ENCODE data around the gene CMTM1. TPM values are rescaled to one million over a fixed set of nuclear protein-coding genes. Genes with fewer than 3 reads are reported as not detected.
"Not testable (repeated sequence)": the region's sequence is repeated elsewhere in the genome, so short reads cannot be mapped to it uniquely, and the experiment has no call there.

Gene CMTM1
- total RNA-seq, 3 donors from 2014 or later = 1.4 to 3.1 (median 2.3) TPM

DNA sequence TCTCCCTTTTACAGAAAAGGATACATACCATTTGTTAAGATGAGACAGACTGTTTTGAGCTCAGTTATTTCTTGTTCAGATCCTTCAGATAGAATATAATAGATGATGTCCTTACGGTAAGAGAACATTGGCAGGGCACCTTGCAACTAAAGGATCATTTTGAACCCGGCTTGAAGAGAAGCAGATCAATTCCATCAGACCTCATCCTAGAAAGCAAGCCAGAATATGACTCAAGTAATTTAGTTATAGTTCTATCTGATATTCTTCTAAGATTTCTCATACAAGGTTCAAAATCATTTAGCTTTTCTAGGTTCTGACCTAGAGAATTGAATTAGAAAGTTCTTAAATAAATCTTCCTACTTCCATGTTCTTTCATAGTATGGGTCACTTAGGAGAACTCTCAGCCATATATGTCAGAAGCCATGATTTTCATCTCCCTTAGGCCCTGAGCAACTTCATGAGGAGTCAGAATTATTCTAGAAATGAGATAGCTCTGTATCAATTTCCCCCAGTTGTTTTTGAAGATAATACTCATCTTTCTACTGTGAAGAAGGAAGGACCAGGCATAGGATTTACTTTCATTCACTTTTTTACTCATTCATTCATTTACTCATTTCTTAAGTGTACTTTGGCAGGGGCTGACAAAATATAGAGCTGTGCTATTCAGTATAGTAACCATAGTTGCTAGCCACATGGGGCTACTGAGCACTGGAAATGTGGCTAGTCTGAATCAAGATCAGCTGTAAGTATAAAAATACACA lies 2.5 kb upstream of the CMTM1 start:
- DNase-seq (no peak), ATAC-seq (peak; percentile 91 to 92)
- no peaks in the 10 kb centered on the region for H3K27me3 Mint-ChIP-seq (ENCODE audit: low read depth)
- no peaks in the 10 kb centered on the region for H3K9me3 Mint-ChIP-seq
- peaks cover 29% of the 10 kb centered on the region for H3K36me3 Mint-ChIP-seq (ENCODE audit: insufficient read depth)
- H3K4me1 Mint-ChIP-seq (ENCODE audit: low read depth) = peaks cover 59% of the 10 kb centered on the region
- H3K4me3 Mint-ChIP-seq = no peak overlapping the region

DNA sequence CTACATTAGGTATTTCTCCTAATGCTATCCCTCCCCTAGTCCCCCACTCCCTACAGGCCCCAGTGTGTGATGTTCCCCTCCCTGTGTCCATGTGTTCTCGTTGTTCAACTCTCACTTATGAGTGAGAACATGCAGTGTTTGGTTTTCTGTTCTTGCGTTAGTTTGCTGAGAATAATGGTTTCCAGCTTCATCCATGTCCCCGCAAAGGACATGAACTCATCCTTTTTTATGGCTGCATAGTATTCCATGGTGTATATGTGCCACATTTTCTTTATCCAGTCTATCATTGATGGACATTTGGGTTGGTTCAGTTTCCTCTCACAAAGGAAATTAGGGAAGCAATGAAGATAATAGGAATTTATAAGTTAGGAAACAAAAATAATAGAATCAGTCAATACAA lies 1.0 kb downstream of the CMTM1 start:
- H3K4me3 Mint-ChIP-seq; ATAC-seq; DNase-seq; H3K9me3 Mint-ChIP-seq; H3K27me3 Mint-ChIP-seq (ENCODE audit: low read depth): not testable (repeated sequence)
- H3K36me3 Mint-ChIP-seq (ENCODE audit: insufficient read depth) = peaks cover 19% of the 10 kb centered on the region
- peaks cover 29% of the 10 kb centered on the region for H3K4me1 Mint-ChIP-seq (ENCODE audit: low read depth)

DNA sequence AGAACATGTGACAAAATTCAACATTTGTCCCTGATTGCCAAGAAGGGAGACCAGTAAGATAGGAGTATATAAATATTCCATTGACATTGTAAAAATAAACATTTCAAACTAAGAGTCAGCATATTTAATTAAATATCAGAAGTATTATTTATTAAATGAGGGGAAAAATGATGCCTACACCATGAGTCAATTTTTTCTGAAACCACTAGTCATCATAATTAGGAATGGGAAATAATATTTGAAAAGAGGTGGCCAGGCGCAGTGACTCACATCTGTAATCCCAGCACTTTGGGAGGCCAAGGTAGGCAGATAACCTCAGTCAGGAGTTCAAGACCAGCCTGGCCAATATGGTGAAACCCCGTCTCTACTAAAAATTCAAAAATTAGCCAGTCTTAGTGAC lies 2.1 kb downstream of the CMTM1 start:
- no peak for DNase-seq
- Mint-ChIP-seq H3K27me3 (ENCODE audit: low read depth) (no peaks in the 10 kb centered on the region), H3K4me3 (no peak overlapping the region), H3K9me3 (no peaks in the 10 kb centered on the region), H3K4me1 (ENCODE audit: low read depth) (peaks cover 20% of the 10 kb centered on the region), H3K36me3 (ENCODE audit: insufficient read depth) (peaks cover 19% of the 10 kb centered on the region)
- ATAC-seq = no peak

DNA sequence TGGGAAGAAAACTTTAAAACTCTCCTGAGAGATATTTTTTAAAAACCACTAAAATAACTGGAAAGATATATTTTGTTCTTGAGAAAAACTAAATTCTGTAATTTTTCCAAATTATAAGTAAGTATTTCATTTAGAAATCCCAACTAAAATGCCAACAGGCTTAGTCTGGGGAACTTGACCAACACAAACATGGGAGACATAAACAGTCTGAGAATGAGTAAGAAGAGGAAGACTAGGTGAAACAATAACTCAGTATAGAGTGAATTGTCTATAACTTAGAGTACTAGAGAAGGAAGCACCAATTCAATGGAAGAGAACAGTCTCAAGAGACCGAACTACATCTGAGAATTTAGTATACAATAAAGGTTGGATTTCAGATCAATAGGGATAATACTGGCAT lies 2.9 kb downstream of the CMTM1 start:
- Mint-ChIP-seq H3K9me3 (no peaks in the 10 kb centered on the region), H3K27me3 (ENCODE audit: low read depth) (no peaks in the 10 kb centered on the region), H3K4me3 (no peak overlapping the region), H3K36me3 (ENCODE audit: insufficient read depth) (peaks cover 19% of the 10 kb centered on the region), H3K4me1 (ENCODE audit: low read depth) (peaks cover 13% of the 10 kb centered on the region)
- ATAC-seq (no peak), DNase-seq (no peak)

DNA sequence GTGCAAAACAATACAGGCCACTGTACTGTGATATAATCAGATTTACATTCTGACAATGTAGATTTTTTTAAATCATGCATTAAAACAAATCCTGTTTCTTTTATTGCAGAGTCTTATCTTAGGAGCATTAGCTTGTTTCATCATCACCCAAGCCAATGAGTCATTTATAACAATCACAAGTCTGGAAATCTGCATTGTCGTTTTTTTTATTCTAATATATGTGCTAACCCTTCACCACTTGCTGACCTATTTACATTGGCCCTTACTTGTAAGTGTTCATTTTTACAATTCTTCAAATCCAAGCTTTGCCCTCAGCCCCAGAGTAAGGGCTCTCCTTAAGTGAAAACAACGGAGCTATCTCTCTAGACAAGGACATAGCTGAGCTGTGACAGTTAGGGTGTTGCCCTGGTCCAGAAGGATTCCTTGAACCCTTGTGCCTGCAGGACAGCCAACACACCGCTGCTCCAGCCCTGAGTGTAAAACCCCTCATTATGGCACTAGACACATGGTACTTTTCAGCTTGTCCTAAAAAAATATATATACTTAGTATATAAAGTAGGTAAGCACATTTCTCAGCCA lies 3.7 kb downstream of the CMTM1 start:
- Mint-ChIP-seq H3K27me3 (ENCODE audit: low read depth) (no peaks in the 10 kb centered on the region), H3K36me3 (ENCODE audit: insufficient read depth) (peaks cover 16% of the 10 kb centered on the region), H3K4me3 (no peak overlapping the region), H3K4me1 (ENCODE audit: low read depth) (peaks cover 10% of the 10 kb centered on the region), H3K9me3 (no peaks in the 10 kb centered on the region)
- ATAC-seq (no peak), DNase-seq (no peak)

DNA sequence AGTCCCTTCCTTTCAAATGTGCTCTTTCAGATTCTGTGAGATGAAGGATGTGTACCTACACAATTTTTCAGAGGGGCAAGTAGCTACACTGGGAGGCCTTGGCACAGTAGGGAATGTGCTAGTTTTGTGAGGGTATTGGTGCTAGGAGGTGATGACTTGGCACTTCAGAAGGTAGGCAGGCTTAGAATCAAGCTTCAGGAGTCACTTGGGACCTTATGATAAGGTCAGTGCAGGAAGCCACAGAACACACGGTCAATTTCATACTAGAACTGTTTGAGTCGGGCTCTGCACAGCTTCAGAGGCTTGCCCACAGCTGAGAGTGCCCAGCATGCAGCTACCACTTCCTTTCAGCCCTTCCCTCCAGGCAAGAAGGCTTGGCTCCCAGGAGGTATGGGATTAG lies 6.1 kb downstream of the CMTM1 start:
- H3K4me3 Mint-ChIP-seq = no peak overlapping the region
- H3K36me3 Mint-ChIP-seq (ENCODE audit: insufficient read depth) = peaks cover 4% of the 10 kb centered on the region
- H3K9me3 Mint-ChIP-seq = no peaks in the 10 kb centered on the region
- ATAC-seq (no peak), DNase-seq (no peak)
- H3K27me3 Mint-ChIP-seq (ENCODE audit: low read depth) = peaks cover under 1% of the 10 kb centered on the region
- H3K4me1 Mint-ChIP-seq (ENCODE audit: low read depth) = peaks cover 9% of the 10 kb centered on the region

DNA sequence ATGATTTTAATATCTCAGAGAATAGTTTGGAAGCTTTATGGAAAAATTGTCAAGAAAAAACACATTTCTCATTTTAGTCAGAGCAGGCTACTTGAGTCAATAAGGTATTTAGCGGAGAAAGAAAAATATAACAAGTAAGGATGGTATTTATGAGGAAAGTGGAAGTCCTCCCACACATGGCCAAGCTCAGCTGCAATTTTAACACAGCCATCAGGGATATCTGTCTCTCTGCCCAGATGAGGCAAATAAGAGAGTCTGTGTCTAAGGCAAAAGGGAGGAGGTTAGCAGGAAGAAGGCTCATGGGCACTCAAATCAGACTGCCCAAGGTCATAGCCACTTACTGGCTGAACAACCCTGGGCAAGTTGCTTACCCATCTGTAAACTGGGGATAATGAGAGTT lies 7.8 kb downstream of the CMTM1 start:
- ATAC-seq (no peak), DNase-seq (no peak)
- H3K4me1 Mint-ChIP-seq (ENCODE audit: low read depth) = peaks cover 7% of the 10 kb centered on the region
- no peak overlapping the region for H3K4me3 Mint-ChIP-seq
- no peaks in the 10 kb centered on the region for H3K9me3 Mint-ChIP-seq
- H3K36me3 Mint-ChIP-seq (ENCODE audit: insufficient read depth) = no peaks in the 10 kb centered on the region
- peaks cover 16% of the 10 kb centered on the region for H3K27me3 Mint-ChIP-seq (ENCODE audit: low read depth)

DNA sequence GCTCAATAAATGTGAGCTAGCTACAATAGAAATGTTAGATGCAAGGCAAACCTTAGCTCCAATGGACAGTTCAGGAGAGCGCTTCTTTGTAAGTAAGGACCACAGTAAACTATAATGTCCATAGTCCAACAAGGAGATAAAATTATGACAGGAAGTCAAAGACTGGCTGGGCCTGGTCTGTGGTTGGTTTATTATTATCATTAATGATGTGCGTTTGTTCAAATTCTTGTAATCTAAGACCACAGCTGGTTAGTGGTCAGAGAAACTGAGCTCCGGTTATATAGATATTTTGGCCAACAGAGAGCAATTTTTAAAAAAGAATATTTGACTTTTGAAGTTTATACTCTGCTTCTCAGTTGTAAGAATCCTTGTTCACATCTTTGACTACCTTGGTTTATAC lies 8.3 kb downstream of the CMTM1 start:
- H3K4me1 Mint-ChIP-seq (ENCODE audit: low read depth) = peaks cover 5% of the 10 kb centered on the region
- DNase-seq (no peak), ATAC-seq (no peak)
- peaks cover 19% of the 10 kb centered on the region for H3K27me3 Mint-ChIP-seq (ENCODE audit: low read depth)
- no peak overlapping the region for H3K4me3 Mint-ChIP-seq
- no peaks in the 10 kb centered on the region for H3K9me3 Mint-ChIP-seq
- no peaks in the 10 kb centered on the region for H3K36me3 Mint-ChIP-seq (ENCODE audit: insufficient read depth)

DNA sequence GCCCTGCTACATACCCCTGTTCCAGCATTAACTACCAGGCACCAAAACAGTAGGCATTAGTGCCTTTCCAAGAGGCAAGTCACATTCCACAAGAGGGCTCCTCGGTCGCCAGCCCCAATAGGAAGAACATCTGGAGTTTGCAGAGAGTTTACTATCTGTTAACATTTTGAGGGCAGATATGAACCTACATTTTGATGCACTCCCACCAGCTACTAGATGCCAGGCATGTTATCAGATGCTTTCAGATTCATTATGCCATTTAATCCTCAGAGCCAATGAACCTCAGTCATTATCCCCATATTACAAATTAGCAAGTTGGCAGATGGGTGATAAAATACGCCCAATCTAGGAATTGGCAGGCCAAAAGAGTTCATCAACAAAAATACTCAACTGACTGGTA lies 8.8 kb downstream of the CMTM1 start:
- Mint-ChIP-seq H3K9me3 (no peaks in the 10 kb centered on the region), H3K36me3 (ENCODE audit: insufficient read depth) (no peaks in the 10 kb centered on the region), H3K27me3 (ENCODE audit: low read depth) (peaks cover 25% of the 10 kb centered on the region), H3K4me3 (no peak overlapping the region), H3K4me1 (ENCODE audit: low read depth) (peaks cover 8% of the 10 kb centered on the region)
- DNase-seq (no peak), ATAC-seq (no peak)

DNA sequence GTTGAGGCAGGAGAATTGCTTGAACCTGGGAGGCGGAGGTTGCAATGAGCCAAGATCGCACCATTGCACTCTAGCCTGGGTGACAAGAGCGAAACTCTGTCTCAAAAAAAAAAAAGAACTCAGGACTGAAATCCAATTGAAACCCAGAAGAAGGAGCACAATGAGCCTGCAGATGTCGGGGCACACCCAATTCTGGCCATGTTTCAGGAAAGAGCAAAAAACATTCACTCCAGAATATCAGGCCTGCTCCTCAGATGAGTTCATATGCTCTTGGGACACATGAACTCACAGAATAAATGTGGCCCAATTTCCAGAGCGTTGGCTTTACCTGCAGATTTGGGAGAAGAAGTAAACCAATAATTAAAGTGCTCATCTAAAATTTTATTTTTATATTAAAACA lies 10.1 kb downstream of the CMTM1 start:
- peaks cover 8% of the 10 kb centered on the region for H3K4me1 Mint-ChIP-seq (ENCODE audit: low read depth)
- no peak overlapping the region for H3K4me3 Mint-ChIP-seq

DNA sequence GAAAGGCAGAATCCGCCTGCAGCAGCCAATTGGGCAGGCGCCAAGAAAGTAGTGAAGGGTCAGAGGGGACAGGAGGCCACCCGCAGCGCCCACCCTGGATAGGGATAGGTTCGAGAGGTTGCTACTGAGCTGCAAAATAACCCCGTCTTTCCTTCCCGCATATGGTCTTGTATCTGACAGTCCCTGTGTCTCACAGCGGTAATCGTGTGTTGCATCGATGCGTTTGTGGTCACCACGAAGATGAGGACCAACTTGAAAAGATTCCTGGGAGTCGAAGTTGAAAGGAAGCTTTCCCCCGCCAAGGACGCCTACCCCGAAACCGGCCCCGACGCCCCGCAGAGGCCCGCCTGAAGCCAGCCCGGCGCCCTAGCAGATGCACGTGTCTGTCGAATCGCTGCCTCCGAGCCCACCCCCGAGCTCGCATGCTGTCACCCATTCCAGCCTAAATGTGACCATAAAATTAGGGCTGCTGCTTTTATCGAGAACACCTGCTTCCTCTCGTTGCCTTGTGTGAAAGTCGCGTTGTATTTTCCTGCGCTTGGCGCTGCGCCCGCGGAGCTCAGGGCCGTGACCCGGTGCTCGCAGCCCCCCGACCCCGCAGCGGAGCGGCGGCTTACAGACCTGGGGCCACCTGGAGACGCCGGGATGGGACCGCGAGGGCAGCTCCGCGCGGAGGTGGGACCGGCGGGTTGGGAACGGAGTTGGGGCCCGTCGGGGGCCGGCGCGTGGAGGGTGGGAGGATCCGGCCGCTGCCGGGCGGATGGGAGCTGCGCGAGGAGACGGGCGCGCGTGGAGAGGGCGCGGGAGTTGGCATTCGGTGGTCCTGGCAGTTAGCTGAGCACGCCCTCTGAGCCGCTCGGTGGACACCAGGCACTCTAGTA lies 12.7 kb downstream of the CMTM1 start, which contains the start of gene CMTM2:
TSS of gene CMTM2 (plus strand) at position 813 of the 881 bp plus-strand sequence. CDS start 145 bp downstream, outside the sequence.
- Mint-ChIP-seq H3K9me3 (no peaks in the 10 kb centered on the region), H3K4me1 (ENCODE audit: low read depth) (peaks cover 7% of the 10 kb centered on the region), H3K4me3 (peak within 1 kb of the TSS; percentile 60), H3K27me3 (ENCODE audit: low read depth) (peaks cover 33% of the 10 kb centered on the region), H3K36me3 (ENCODE audit: insufficient read depth) (no peaks in the 10 kb centered on the region)
- DNase-seq (peak; percentile 18), ATAC-seq (peak; percentile 67 to 72)

More for the DNA sequence above, 10.1 kb downstream of the CMTM1 start:
- DNase-seq = no peak
- ATAC-seq = no peak
- Mint-ChIP-seq H3K27me3 (ENCODE audit: low read depth) (peaks cover 33% of the 10 kb centered on the region), H3K9me3 (no peaks in the 10 kb centered on the region), H3K36me3 (ENCODE audit: insufficient read depth) (no peaks in the 10 kb centered on the region)

DNA sequence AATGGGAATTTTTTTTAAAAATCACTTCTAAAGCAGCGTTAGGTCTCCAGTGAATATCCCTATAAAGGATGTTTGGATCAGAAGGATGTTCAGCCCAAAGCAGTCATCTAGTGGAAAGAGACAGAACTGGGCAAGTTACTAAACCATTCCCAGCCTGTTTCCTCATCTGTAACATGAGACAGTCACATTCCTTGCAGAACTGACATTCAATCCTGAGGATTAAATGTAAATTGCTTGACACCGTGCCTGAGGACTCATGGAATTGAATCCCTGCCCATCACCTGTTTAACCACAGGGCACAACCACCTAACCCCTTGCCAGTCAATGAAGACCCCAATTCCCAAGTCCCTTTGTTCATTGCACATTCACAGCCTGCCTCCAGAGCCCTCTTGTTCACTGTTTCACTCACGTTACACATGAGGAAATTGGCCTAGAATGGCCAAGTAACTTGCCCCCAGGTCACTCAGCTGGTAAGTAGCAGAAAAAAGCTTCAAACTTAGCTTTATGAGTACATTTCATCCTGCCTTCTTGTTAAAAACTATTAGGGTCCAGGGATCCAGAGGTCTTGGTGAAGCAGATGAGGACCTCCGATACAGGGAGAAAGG lies 14.5 kb downstream of the CMTM1 start:
- DNase-seq = no peak
- Mint-ChIP-seq H3K27me3 (ENCODE audit: low read depth) (peaks cover 33% of the 10 kb centered on the region), H3K36me3 (ENCODE audit: insufficient read depth) (no peaks in the 10 kb centered on the region), H3K9me3 (no peaks in the 10 kb centered on the region), H3K4me3 (no peak overlapping the region), H3K4me1 (ENCODE audit: low read depth) (peaks cover 7% of the 10 kb centered on the region)
- no peak for ATAC-seq

DNA sequence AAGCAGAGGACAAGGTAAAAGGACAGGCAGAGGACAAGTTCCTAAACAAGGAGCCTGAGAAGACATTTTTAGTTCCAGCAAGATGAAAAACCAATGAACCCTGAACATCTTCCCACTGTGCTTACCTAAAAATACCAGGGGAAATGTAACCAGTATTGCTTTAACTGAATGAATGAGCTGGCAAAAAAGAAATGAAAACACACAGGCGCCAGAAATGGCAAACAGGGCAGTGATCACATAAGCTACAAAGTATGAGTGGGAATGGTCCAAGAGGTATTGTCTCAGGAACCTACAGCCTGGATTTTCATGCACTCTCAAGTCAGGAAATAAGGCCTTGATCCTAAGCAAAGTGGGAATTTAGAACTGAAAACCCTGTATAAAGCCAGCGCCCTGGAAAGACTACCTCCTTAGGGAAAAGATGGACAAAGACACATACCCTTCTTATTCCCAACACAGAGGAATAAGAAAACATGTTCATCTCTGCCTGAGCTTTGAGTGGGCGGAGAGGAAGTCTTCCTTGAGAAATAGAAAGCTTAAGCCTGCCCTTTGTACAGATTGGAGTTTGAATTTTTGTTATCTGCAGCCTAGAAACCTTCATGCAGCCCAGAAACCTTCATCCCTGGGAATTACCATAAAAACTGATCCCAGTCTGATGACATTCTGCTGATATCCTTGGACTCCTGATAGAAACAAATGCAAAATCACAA lies 15.2 kb downstream of the CMTM1 start:
- no peak overlapping the region for H3K4me3 Mint-ChIP-seq
- peaks cover 7% of the 10 kb centered on the region for H3K4me1 Mint-ChIP-seq (ENCODE audit: low read depth)
- no peak for DNase-seq
- H3K36me3 Mint-ChIP-seq (ENCODE audit: insufficient read depth) = no peaks in the 10 kb centered on the region
- peaks cover 33% of the 10 kb centered on the region for H3K27me3 Mint-ChIP-seq (ENCODE audit: low read depth)
- ATAC-seq = no peak
- no peaks in the 10 kb centered on the region for H3K9me3 Mint-ChIP-seq
